Measurements from ENCODE around the gene RHOT2. TPM values are rescaled to one million over a fixed set of nuclear protein-coding genes. Genes with fewer than 3 reads are reported as not detected.

The RHOT2 gene
- total and polyA plus RNA-seq, 2 donors (not counting 3 experiments of a cell fraction or from before 2014, with no cell fraction given), result 106 to 139 TPM

DNA sequence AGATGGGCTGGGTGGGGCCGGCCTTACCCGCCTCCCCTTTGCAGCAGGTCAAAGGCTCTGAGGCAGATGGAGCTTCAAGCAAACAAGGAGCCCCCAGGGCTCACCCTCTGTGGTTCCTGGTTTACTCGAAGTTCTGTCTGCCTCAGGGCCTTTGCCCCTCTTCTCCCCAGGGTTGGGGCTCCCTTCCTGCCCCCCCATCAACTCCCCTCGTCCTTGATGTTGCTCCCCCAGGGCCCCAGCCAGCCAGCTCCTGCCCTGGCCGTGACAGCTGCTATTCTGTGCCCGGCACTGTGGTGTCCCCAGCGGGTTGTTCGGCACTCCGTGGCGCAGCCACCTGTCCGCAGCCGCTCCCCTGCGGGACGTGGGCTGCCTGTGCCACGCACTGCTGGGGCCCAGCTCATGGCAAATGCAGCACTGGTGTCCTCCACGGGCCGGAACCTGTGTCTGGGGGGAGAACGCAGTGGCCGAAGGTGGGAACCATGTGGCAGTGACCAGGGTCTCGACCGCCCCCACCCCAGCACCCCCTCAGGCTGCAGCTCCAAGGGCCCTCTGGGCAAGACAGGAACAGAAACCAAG is 42.7 kb downstream of the RHOT2 start:
- dilution Hi-C loops (cut with MboI; ENCODE audit: extremely low pct_ligation_motif_present, low sequenced_read_pairs), result no loop called here
- Histone ChIP-seq H3K27ac (ENCODE audit: insufficient read depth, low read depth, low read length) (no peak overlapping the region), H3K36me3 (ENCODE audit: control insufficient read depth in 2 of 2, extremely low read depth in 1 of 2, insufficient read depth in 2 of 2, low read length in 2 of 2) (no peaks in the 10 kb centered on the region), H3K4me1 (ENCODE audit: control insufficient read depth, extremely low read depth, insufficient read depth, low read length) (peaks cover 5% of the 10 kb centered on the region), H3K79me2 (ENCODE audit: control insufficient read depth, insufficient read depth, low read length) (no peaks in the 10 kb centered on the region), H3K9ac (replicated peaks; ENCODE audit: extremely low read depth, insufficient read depth, low read length) (no peak overlapping the region), H3K9me1 (replicated peaks; ENCODE audit: control insufficient read depth, extremely low read depth, insufficient read depth, low read length) (no peaks in the 10 kb centered on the region), H3K4me2 (ENCODE audit: insufficient read depth, low read length) (no peak overlapping the region), H4K20me1 (replicated peaks; ENCODE audit: control insufficient read depth, extremely low read depth, insufficient read depth, low read length) (no peaks in the 10 kb centered on the region), H3K4me3 (replicated peaks in 1 of 3; ENCODE audit: insufficient read depth in 1 of 3, low read depth in 1 of 3, low read length in 3 of 3) (no peak overlapping the region), H3K27me3 (ENCODE audit: control insufficient read depth in 2 of 2, insufficient read depth in 2 of 2, low read length in 2 of 2) (peaks cover 12 to 16% of the 10 kb centered on the region in 2 experiments), H3K9me3 (replicated peaks; ENCODE audit: control insufficient read depth, insufficient read depth, low read length) (no peaks in the 10 kb centered on the region), H2AFZ (ENCODE audit: low read depth, low read length) (no peak overlapping the region)
- TF ChIP-seq POLR2AphosphoS5 (IDR thresholded peaks at IDR 0.05; ENCODE audit: insufficient read depth, low read depth, low read length), result no peak
- TF ChIP-seq, protein P1, sequence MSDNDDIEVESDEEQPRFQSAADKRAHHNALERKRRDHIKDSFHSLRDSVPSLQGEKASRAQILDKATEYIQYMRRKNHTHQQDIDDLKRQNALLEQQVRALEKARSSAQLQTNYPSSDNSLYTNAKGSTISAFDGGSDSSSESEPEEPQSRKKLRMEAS (IDR thresholded peaks at IDR 0.05; ENCODE audit: insufficient read depth, insufficient read length), result no peak
- ChIA-PET CTCF (interaction anchor here (1.0 to 2.4 kb wide), 4 partner anchors 9 to 346 kb away, joined by 3 to 17 read pairs (median 4); partner anchors contain the start of gene WDR24), POLR2A (no interaction called here)
- BruUV-seq (replicated peaks), result no TSS peak
- intact Hi-C loops (cut with micrococcal nuclease), result loop anchor here (1.0 kb wide), 1 partner anchor 75 kb away; no protein-coding TSS in a partner anchor
- no peak for FAIRE-seq
- DNase-seq (ENCODE audit: low read depth, low spot score), result no peak

DNA sequence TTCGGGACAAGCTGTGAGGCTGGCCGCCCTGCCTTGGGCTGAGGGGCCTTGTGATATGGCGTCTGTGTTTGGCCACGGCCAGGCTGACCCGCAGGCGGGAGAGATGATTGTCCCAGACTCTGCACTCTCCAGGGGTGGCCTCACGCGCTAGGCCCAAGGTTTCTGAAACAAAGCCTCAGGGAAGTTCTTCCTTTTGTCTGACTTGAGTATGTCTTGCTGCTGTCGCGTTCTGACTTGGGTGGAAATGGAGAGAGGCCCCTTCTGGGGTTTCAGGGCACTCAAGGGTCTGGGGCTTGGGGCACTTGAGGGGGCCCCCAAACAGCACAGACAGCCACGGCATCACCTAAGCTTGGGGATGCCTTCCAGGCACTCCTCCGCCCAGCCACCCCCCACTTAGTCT is 43.2 kb downstream of the RHOT2 start:
- intact Hi-C loops (cut with micrococcal nuclease) (loop anchor here (1.0 kb wide), 1 partner anchor 74 kb away; no protein-coding TSS in a partner anchor), dilution Hi-C loops (cut with MboI; ENCODE audit: extremely low pct_ligation_motif_present, low sequenced_read_pairs) (no loop called here)
- no peak overlapping the region for H3K9ac ChIP-seq (replicated peaks; ENCODE audit: extremely low read depth, insufficient read depth, low read length)
- no peaks in the 10 kb centered on the region for H3K9me1 ChIP-seq (replicated peaks; ENCODE audit: control insufficient read depth, extremely low read depth, insufficient read depth, low read length)
- no peaks in the 10 kb centered on the region for H3K9me3 ChIP-seq (replicated peaks; ENCODE audit: control insufficient read depth, insufficient read depth, low read length)
- H3K4me3 ChIP-seq (replicated peaks in 1 of 3; ENCODE audit: insufficient read depth in 1 of 3, low read depth in 1 of 3, low read length in 3 of 3), result no peak overlapping the region
- no peaks in the 10 kb centered on the region for H3K36me3 ChIP-seq (ENCODE audit: control insufficient read depth in 2 of 2, extremely low read depth in 1 of 2, insufficient read depth in 2 of 2, low read length in 2 of 2)
- H4K20me1 ChIP-seq (replicated peaks; ENCODE audit: control insufficient read depth, extremely low read depth, insufficient read depth, low read length), result no peaks in the 10 kb centered on the region
- DNase-seq (ENCODE audit: low read depth, low spot score) (no peak), FAIRE-seq (no peak)
- H3K4me1 ChIP-seq (ENCODE audit: control insufficient read depth, extremely low read depth, insufficient read depth, low read length), result peaks cover 9% of the 10 kb centered on the region
- no peak for TF ChIP-seq POLR2AphosphoS5 (IDR thresholded peaks at IDR 0.05; ENCODE audit: insufficient read depth, low read depth, low read length)
- TF ChIP-seq EZH2 (IDR thresholded peaks at IDR 0.05; ENCODE audit: borderline replicate concordance, low read depth, low read length, severe bottlenecking), result no peak
- TF ChIP-seq POLR2A (IDR thresholded peaks at IDR 0.05; ENCODE audit: low read depth, low read length), result no peak
- no peak for TF ChIP-seq GATA2 (IDR thresholded peaks at IDR 0.05; ENCODE audit: insufficient read depth, insufficient read length, low read depth, low read length)
- no peak for TF ChIP-seq FOS (IDR thresholded peaks at IDR 0.05; ENCODE audit: borderline replicate concordance, insufficient read depth, low read length)
- TF ChIP-seq, protein P2, sequence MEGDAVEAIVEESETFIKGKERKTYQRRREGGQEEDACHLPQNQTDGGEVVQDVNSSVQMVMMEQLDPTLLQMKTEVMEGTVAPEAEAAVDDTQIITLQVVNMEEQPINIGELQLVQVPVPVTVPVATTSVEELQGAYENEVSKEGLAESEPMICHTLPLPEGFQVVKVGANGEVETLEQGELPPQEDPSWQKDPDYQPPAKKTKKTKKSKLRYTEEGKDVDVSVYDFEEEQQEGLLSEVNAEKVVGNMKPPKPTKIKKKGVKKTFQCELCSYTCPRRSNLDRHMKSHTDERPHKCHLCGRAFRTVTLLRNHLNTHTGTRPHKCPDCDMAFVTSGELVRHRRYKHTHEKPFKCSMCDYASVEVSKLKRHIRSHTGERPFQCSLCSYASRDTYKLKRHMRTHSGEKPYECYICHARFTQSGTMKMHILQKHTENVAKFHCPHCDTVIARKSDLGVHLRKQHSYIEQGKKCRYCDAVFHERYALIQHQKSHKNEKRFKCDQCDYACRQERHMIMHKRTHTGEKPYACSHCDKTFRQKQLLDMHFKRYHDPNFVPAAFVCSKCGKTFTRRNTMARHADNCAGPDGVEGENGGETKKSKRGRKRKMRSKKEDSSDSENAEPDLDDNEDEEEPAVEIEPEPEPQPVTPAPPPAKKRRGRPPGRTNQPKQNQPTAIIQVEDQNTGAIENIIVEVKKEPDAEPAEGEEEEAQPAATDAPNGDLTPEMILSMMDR (IDR thresholded peaks at IDR 0.05; ENCODE audit: extremely low read depth in 1 of 2, insufficient read depth in 1 of 2, low read depth in 1 of 2, low read length in 2 of 2), result no peak
- TF ChIP-seq, protein P1 (IDR thresholded peaks at IDR 0.05; ENCODE audit: insufficient read depth, insufficient read length), result no peak
- TF ChIP-seq MYC (IDR thresholded peaks at IDR 0.05; ENCODE audit: low read depth, low read length), result no peak
- TF ChIP-seq JUN (IDR thresholded peaks at IDR 0.05; ENCODE audit: borderline replicate concordance, insufficient read depth, insufficient read length, low read depth), result no peak
- H3K27ac ChIP-seq (ENCODE audit: insufficient read depth, low read depth, low read length), result no peak overlapping the region
- no peaks in the 10 kb centered on the region for H3K79me2 ChIP-seq (ENCODE audit: control insufficient read depth, insufficient read depth, low read length)
- H3K27me3 ChIP-seq (ENCODE audit: control insufficient read depth in 2 of 2, insufficient read depth in 2 of 2, low read length in 2 of 2), result peaks cover 11 to 16% of the 10 kb centered on the region in 2 experiments
- no TSS peak for BruUV-seq (replicated peaks)
- H2AFZ ChIP-seq (ENCODE audit: low read depth, low read length), result no peak overlapping the region
- no peak overlapping the region for H3K4me2 ChIP-seq (ENCODE audit: insufficient read depth, low read length)
- ChIA-PET CTCF (interaction anchor here (1.0 to 2.4 kb wide), 4 partner anchors 8 to 345 kb away, joined by 3 to 17 read pairs (median 11); partner anchors contain the start of gene ANTKMT), POLR2A (no interaction called here)

All from endothelial cell of umbilical vein (primary cell).